Progenitor cell of endocrine pancreas (in vitro differentiated cells): Measurements from ENCODE around the gene CIT. TPM values are rescaled to one million over a fixed set of nuclear protein-coding genes. Genes with fewer than 3 reads are reported as not detected.

Experiments used
- DNase-seq: peaks from one replicate; pipeline ENCODE4 v3.0.0; 2021; ENCODE audit warnings: low spot score; ENCODE audit not compliant: unreplicated experiment
- H3K27ac Mint-ChIP-seq: 2 replicates; pipeline ENCODE4 v1.8.0; 2021; ENCODE audit warnings: mild to moderate bottlenecking, moderate library complexity, mixed read lengths
- H3K27me3 Mint-ChIP-seq: 2 replicates; pipeline ENCODE4 v1.8.0; 2021; ENCODE audit warnings: mixed read lengths
- H3K36me3 Mint-ChIP-seq: 2 replicates; pipeline ENCODE4 v1.8.0; 2022; ENCODE audit warnings: mixed read lengths; ENCODE audit not compliant: insufficient read depth
- H3K4me1 Mint-ChIP-seq: 2 replicates; pipeline ENCODE4 v1.8.0; 2021; ENCODE audit warnings: low read depth, mixed read lengths
- H3K4me3 Mint-ChIP-seq: 2 replicates; pipeline ENCODE4 v1.8.0; 2021; ENCODE audit warnings: low read depth, mild to moderate bottlenecking, moderate library complexity, mixed read lengths
- H3K9me3 Mint-ChIP-seq: 2 replicates; pipeline ENCODE4 v1.8.0; 2021; ENCODE audit warnings: low read depth, mixed read lengths
- microRNA-seq: library from miRNA; unstranded; fragments of <30 nt; microRNA quantifications from one replicate; pipeline ENCODE4 v1.1.0, GENCODE V29; 2020; ENCODE audit warnings: borderline number of aligned reads; ENCODE audit not compliant: unreplicated experiment
- total RNA-seq: library from RNA; stranded (reverse); gene quantifications from 2 replicates; pipeline ENCODE4 v1.2.1, GENCODE V29; 2021
- TF ChIP-seq, protein P1 (sequence below): fragments of 200-600 bp; sonication (generic); IDR thresholded peaks from one replicate; pipeline ENCODE4 v1.5.0; 2021; ENCODE audit warnings: antibody characterized with exemption, mild to moderate bottlenecking; ENCODE audit not compliant: unreplicated experiment

The CIT gene
- total RNA-seq, 1 donor from 2014 or later = 44.1 TPM

DNA sequence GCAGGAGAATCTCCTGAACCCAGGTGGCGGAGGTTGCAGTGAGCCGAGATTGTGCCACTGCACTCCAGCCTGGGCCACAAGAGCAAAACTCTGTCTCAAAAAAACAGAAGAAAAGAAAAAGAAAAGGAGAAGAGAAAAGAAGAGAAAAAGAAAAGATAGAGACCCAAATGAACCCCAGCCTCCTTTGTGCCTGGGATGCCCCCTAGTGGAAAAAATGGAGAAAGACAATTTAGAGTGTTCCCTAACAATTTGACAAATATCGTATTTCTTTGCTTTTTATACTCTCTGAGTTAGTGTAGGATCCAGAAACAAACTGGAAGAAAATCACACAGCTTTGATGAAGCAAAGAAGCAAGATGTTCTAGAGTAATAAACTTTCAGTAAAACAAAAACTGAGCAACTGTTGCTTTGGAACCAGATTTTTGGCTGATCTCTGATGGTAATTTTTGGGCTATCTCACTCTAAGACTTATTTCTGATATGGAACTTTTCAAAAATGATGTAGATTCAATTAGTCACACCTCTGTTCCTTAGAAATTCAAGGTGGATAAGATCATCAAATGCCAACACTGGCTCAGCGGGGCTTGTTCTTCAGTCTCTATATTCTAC, 227.8 kb downstream of the CIT start:
- Mint-ChIP-seq H3K27ac (no peak overlapping the region), H3K36me3 (no peaks in the 10 kb centered on the region), H3K9me3 (peaks cover 13% of the 10 kb centered on the region), H3K27me3 (peaks cover 2% of the 10 kb centered on the region), H3K4me1 (no peaks in the 10 kb centered on the region), H3K4me3 (no peak overlapping the region)
- no peak for DNase-seq
- TF ChIP-seq, protein P1, sequence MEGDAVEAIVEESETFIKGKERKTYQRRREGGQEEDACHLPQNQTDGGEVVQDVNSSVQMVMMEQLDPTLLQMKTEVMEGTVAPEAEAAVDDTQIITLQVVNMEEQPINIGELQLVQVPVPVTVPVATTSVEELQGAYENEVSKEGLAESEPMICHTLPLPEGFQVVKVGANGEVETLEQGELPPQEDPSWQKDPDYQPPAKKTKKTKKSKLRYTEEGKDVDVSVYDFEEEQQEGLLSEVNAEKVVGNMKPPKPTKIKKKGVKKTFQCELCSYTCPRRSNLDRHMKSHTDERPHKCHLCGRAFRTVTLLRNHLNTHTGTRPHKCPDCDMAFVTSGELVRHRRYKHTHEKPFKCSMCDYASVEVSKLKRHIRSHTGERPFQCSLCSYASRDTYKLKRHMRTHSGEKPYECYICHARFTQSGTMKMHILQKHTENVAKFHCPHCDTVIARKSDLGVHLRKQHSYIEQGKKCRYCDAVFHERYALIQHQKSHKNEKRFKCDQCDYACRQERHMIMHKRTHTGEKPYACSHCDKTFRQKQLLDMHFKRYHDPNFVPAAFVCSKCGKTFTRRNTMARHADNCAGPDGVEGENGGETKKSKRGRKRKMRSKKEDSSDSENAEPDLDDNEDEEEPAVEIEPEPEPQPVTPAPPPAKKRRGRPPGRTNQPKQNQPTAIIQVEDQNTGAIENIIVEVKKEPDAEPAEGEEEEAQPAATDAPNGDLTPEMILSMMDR = peak; percentile 71

GRCh38 chr12:119645535-119646059, 231.5 kb downstream of the CIT start:
- TF ChIP-seq, protein P1 = no peak
- DNase-seq = no peak
- H3K4me1 Mint-ChIP-seq = no peaks in the 10 kb centered on the region
- H3K4me3 Mint-ChIP-seq = no peak overlapping the region
- H3K36me3 Mint-ChIP-seq = no peaks in the 10 kb centered on the region
- H3K9me3 Mint-ChIP-seq = no peaks in the 10 kb centered on the region
- peaks cover 5% of the 10 kb centered on the region for H3K27me3 Mint-ChIP-seq
- no peak overlapping the region for H3K27ac Mint-ChIP-seq

GRCh38 chr12:119644930-119645329, 232.2 kb downstream of the CIT start:
- Mint-ChIP-seq H3K4me3 (no peak overlapping the region), H3K4me1 (no peaks in the 10 kb centered on the region), H3K27me3 (peaks cover 7% of the 10 kb centered on the region), H3K27ac (no peak overlapping the region), H3K36me3 (no peaks in the 10 kb centered on the region), H3K9me3 (no peaks in the 10 kb centered on the region)
- TF ChIP-seq, protein P1 = no peak
- DNase-seq = no peak

GRCh38 chr12:119642986-119643385, 234.1 kb downstream of the CIT start:
- Mint-ChIP-seq H3K4me3 (no peak overlapping the region), H3K9me3 (no peaks in the 10 kb centered on the region), H3K4me1 (no peaks in the 10 kb centered on the region), H3K27ac (no peak overlapping the region), H3K27me3 (peaks cover 11% of the 10 kb centered on the region), H3K36me3 (no peaks in the 10 kb centered on the region)
- TF ChIP-seq, protein P1 = peak; percentile 43
- DNase-seq = no peak

Small RNA genes within 50 kb of the gene (microRNA-seq; reads per million reads assigned to microRNA genes)
- gene MIR1178 = not detected

Other genes starting within 250 kb of the CIT start
- 41.3 and 44.7 TPM in 2 replicates for gene PRKAB1, start 209.2 kb downstream of the CIT start, total RNA-seq
- 11.1 and 11.7 TPM in 2 replicates for gene BICDL1, start 111.9 kb upstream of the CIT start, total RNA-seq
- gene RAB35, start 239.4 kb upstream of the CIT start, total RNA-seq = 36.7 and 38.1 TPM in 2 replicates